SK-N-SH (cell line): ENCODE measurements around the gene DEGS2. TPM values are rescaled to one million over a fixed set of nuclear protein-coding genes. Genes with fewer than 3 reads are reported as not detected.

Source experiments
- CTCF ChIA-PET: fragments of 300-600, 350-600 bp; formaldehyde crosslinking; extraction: SDS; loops from one replicate; lab custom pipeline; 2021; lab: Yijun Ruan, JAX
- POLR2A ChIA-PET: fragments of 350-600 bp; sonication (Branson Sonifier 250); formaldehyde crosslinking; extraction: SDS; loops from one replicate; lab custom pipeline; 2020; ENCODE audit warnings: antibody characterized with exemption, inconsistent platforms; lab: Yijun Ruan, JAX
- DNase-seq: peaks from one replicate; pipeline ENCODE4 v3.0.0; 2012
- H2AFZ ChIP-seq: fragments of 200-600 bp; sonication (generic); 2 replicates; pipeline ENCODE4 v1.8.1; 2016; ENCODE audit warnings: antibody characterized with exemption, mild to moderate bottlenecking, low read depth
- H3F3A ChIP-seq: fragments of 200-600 bp; sonication (generic); replicated peaks from 2 replicates; pipeline ENCODE3; 2016; ENCODE audit warnings: antibody characterized with exemption, mild to moderate bottlenecking; ENCODE audit not compliant: insufficient read depth
- H3K27ac ChIP-seq, 2 experiments: fragments of 200-500 bp in 1 of 2; fragments of 200-600 bp in 1 of 2; sonication (Bioruptor generic) in 1 of 2; sonication (generic), shearing (Covaris generic) in 1 of 2; 2 replicates each; pipeline versions ENCODE4 v1.5.1 to v1.6.1; 2014 to 2016; ENCODE audit warnings: low read depth in 2 of 2, inconsistent platforms in 1 of 2, low read length in 1 of 2, mild to moderate bottlenecking in 1 of 2, mixed read lengths in 1 of 2
- H3K27me3 ChIP-seq: fragments of 200-600 bp; sonication (generic), shearing (Covaris generic); 2 replicates; pipeline ENCODE4 v1.6.1; 2016; ENCODE audit warnings: mixed run types; ENCODE audit not compliant: insufficient read depth
- H3K36me3 ChIP-seq, 2 experiments: fragments of 200-500 bp in 1 of 2; fragments of 200-600 bp in 1 of 2; sonication (Bioruptor generic) in 1 of 2; sonication (generic) in 1 of 2; replicated peaks in 1 of 2; 2 replicates each; pipeline versions ENCODE3 to v1.5.1; 2014 to 2016; ENCODE audit warnings: low read length in 1 of 2, mild to moderate bottlenecking in 1 of 2; ENCODE audit not compliant: insufficient read depth in 2 of 2, control insufficient read depth in 1 of 2
- H3K4me1 ChIP-seq, 2 experiments: fragments of 200-500 bp in 1 of 2; fragments of 200-600 bp in 1 of 2; sonication (Bioruptor generic) in 1 of 2; sonication (generic), shearing (Covaris generic) in 1 of 2; 2 replicates each; pipeline versions ENCODE4 v1.5.1 to v1.6.1; 2014 to 2016; ENCODE audit warnings: low read depth in 1 of 2, low read length in 1 of 2, mixed run types in 1 of 2; ENCODE audit not compliant: insufficient read depth in 2 of 2, control insufficient read depth in 1 of 2
- H3K4me2 ChIP-seq: fragments of 200-600 bp; sonication (generic), shearing (Covaris generic); 2 replicates; pipeline ENCODE4 v1.6.1; 2017; ENCODE audit warnings: mixed run types
- H3K4me3 ChIP-seq, 2 experiments: fragments of 200-500 bp in 1 of 2; fragments of 200-600 bp in 1 of 2; sonication (Bioruptor generic) in 1 of 2; sonication (generic), shearing (Covaris generic) in 1 of 2; 2 replicates each; pipeline versions ENCODE4 v1.5.1 to v1.8.1; 2014 to 2016; ENCODE audit warnings: low read depth in 2 of 2, inconsistent platforms in 1 of 2, low read length in 1 of 2, mild to moderate bottlenecking in 1 of 2, mixed read lengths in 1 of 2, moderate library complexity in 1 of 2
- H3K79me2 ChIP-seq: fragments of 200-600 bp; sonication (generic); 2 replicates; pipeline ENCODE4 v1.8.1; 2017; ENCODE audit warnings: mild to moderate bottlenecking; ENCODE audit not compliant: insufficient read depth
- H3K9ac ChIP-seq: fragments of 200-600 bp; sonication (generic); 2 replicates; pipeline ENCODE4 v1.6.1; 2017; ENCODE audit warnings: mixed run types
- H3K9me2 ChIP-seq: fragments of 200-600 bp; sonication (generic); 2 replicates; pipeline ENCODE4 v1.6.1; 2017; ENCODE audit warnings: mixed run types
- H3K9me3 ChIP-seq: fragments of 200-600 bp; sonication (generic); 2 replicates; pipeline ENCODE4 v1.6.1; 2017; ENCODE audit warnings: mixed run types, mild to moderate bottlenecking, moderate library complexity
- H4K20me1 ChIP-seq: fragments of 200-600 bp; sonication (generic); 2 replicates; pipeline ENCODE4 v1.6.1; 2017; ENCODE audit warnings: mild to moderate bottlenecking, mixed run types; ENCODE audit not compliant: insufficient read depth
- ELF1 ChIP-seq: IDR thresholded peaks from 2 replicates; pipeline ENCODE4 v1.4.0; 2012
- EZH2phosphoT487 ChIP-seq: fragments of 200-600 bp; sonication (generic); IDR thresholded peaks from 2 replicates; pipeline ENCODE4 v1.6.1; 2017; ENCODE audit warnings: low read depth, mixed run types, mild to moderate bottlenecking, antibody characterized with exemption, moderate library complexity, borderline replicate concordance
- FOXJ3 ChIP-seq: sonication (generic); formaldehyde crosslinking; IDR thresholded peaks from 2 replicates; pipeline ENCODE4 v1.5.1; 2020; ENCODE audit warnings: mild to moderate bottlenecking, missing genetic modification reagents
- GATA2 ChIP-seq: sonication (generic); formaldehyde crosslinking; IDR thresholded peaks from 2 replicates; pipeline ENCODE4 v1.5.0; 2020; ENCODE audit warnings: mild to moderate bottlenecking, missing genetic modification reagents
- MXI1 ChIP-seq: IDR thresholded peaks from 2 replicates; pipeline ENCODE4 v1.6.1; 2012; ENCODE audit warnings: mild to moderate bottlenecking, low read depth, low read length, improper control_type of control experiment
- NFIC ChIP-seq: IDR thresholded peaks from 2 replicates; pipeline ENCODE4 v1.4.0; 2012; ENCODE audit warnings: borderline replicate concordance
- RCOR1 ChIP-seq: fragments of 150-350 bp; IDR thresholded peaks from 2 replicates; pipeline ENCODE4 v1.6.1; 2017; ENCODE audit warnings: antibody characterized with exemption, low read length
- SMC3 ChIP-seq: IDR thresholded peaks from 2 replicates; pipeline ENCODE4 v1.6.1; 2012; ENCODE audit warnings: low read depth, low read length, improper control_type of control experiment
- YY1 ChIP-seq: IDR thresholded peaks from 2 replicates; pipeline ENCODE4 v1.4.0; 2012; ENCODE audit warnings: low read depth, mild to moderate bottlenecking
- WGBS: methylation state at CpG from one replicate; pipeline ENCODE4 v1.1.6; 2017; ENCODE audit warnings: low lambda C conversion rate; 5-methylcytosine and 5-hydroxymethylcytosine counted together
- polyA plus RNA-seq, 3 experiments: library from polyadenylated mRNA; depleted of rRNA; stranded (reverse); fragments of >200 nt; gene quantifications; 2 replicates each; pipeline ENCODE4 v1.2.3, GENCODE V29; 2012
- TF ChIP-seq, protein P1 (sequence below): IDR thresholded peaks from 2 replicates; pipeline ENCODE4 v1.4.0; 2012; ENCODE audit warnings: low read depth, borderline replicate concordance
- TF ChIP-seq, protein P2 (sequence below): IDR thresholded peaks from 2 replicates; pipeline ENCODE4; 2012

The DEGS2 gene
- polyA plus RNA-seq, 1 of the 3 experiments (the other 2 are of a cell fraction), result 0.02 TPM

DNA sequence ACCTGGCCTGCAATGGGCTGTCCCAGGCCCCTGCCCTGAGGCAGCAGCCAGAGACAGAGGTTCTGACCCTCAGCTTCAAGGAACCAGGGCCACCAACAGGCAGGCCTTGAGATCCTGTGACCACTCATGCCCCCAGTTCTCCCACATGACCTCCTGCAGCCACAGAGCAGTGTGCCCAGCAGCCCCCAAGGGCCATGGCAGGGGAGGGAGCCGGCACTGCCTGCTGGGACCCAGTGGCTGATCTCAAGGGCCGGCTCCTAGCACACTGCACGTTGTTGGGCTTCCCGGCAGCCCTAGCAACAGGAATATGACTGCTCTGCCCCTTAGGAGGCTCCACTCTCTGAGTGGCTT lies 14.8 kb downstream of the DEGS2 start (continued):
- TF ChIP-seq, protein P1, sequence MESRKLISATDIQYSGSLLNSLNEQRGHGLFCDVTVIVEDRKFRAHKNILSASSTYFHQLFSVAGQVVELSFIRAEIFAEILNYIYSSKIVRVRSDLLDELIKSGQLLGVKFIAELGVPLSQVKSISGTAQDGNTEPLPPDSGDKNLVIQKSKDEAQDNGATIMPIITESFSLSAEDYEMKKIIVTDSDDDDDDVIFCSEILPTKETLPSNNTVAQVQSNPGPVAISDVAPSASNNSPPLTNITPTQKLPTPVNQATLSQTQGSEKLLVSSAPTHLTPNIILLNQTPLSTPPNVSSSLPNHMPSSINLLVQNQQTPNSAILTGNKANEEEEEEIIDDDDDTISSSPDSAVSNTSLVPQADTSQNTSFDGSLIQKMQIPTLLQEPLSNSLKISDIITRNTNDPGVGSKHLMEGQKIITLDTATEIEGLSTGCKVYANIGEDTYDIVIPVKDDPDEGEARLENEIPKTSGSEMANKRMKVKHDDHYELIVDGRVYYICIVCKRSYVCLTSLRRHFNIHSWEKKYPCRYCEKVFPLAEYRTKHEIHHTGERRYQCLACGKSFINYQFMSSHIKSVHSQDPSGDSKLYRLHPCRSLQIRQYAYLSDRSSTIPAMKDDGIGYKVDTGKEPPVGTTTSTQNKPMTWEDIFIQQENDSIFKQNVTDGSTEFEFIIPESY, result no peak
- no peak for TF ChIP-seq SMC3
- TF ChIP-seq YY1, result no peak
- TF ChIP-seq MXI1, result no peak
- TF ChIP-seq NFIC, result no peak
- TF ChIP-seq FOXJ3, result no peak

- H3K36me3 ChIP-seq, result peaks cover 0 to 2% of the 10 kb centered on the region in 2 experiments
- H4K20me1 ChIP-seq, result no peaks in the 10 kb centered on the region
- POLR2A ChIA-PET, result interaction anchor here (2.6 kb wide), 1 partner anchor 12 kb away, joined by 10 read pairs; no protein-coding TSS in a partner anchor
- H2AFZ ChIP-seq, result no peak overlapping the region
- H3K4me1 ChIP-seq, result peaks cover 0 to 44% of the 10 kb centered on the region in 2 experiments; a peak in 1 of 4 replicates
- TF ChIP-seq, protein P1, result no peak
- TF ChIP-seq RCOR1 (no peak), ELF1 (no peak), EZH2phosphoT487 (no peak), MXI1 (no peak), GATA2 (CRISPR knock-in tag) (no peak)
- TF ChIP-seq, protein P2, sequence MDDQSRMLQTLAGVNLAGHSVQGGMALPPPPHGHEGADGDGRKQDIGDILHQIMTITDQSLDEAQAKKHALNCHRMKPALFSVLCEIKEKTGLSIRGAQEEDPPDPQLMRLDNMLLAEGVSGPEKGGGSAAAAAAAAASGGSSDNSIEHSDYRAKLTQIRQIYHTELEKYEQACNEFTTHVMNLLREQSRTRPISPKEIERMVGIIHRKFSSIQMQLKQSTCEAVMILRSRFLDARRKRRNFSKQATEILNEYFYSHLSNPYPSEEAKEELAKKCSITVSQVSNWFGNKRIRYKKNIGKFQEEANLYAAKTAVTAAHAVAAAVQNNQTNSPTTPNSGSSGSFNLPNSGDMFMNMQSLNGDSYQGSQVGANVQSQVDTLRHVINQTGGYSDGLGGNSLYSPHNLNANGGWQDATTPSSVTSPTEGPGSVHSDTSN, result no peak
- WGBS, result 94% methylated on average over 23 of the region's 23 CpGs
- no peak overlapping the region; a peak in 1 of 4 replicates for H3K27ac ChIP-seq
- no peak for DNase-seq
- H3K79me2 ChIP-seq, result no peaks in the 10 kb centered on the region
- H3K9ac ChIP-seq, result no peak overlapping the region
- H3K4me3 ChIP-seq, result no peak overlapping the region
- no peaks in the 10 kb centered on the region for H3K27me3 ChIP-seq
- no peak overlapping the region for H3K4me2 ChIP-seq
- CTCF ChIA-PET, result interaction anchor here (0.6 to 7.2 kb wide), 3 partner anchors 12 to 161 kb away, joined by 3 to 38 read pairs (median 36); no protein-coding TSS in a partner anchor
- no peaks in the 10 kb centered on the region for H3K9me3 ChIP-seq
- no peaks in the 10 kb centered on the region for H3K9me2 ChIP-seq
- no peaks in the 10 kb centered on the region for H3F3A ChIP-seq
Observed at GRCh38 chr14:100143934-100144333, 15.5 kb downstream of the DEGS2 start.
